ENCODE data around the gene G2E3. TPM values are rescaled to one million over a fixed set of nuclear protein-coding genes. Genes with fewer than 3 reads are reported as not detected.

G2E3 gene
- total RNA-seq, result 10 to 100 TPM in 2 of 4 donors, 1 to 10 TPM in 2; 7.8 to 16.4 (median 9.8) TPM

GRCh38 chr14:30558675-30559555, at the start of gene G2E3:
Gene G2E3 (plus strand): TSS chr14:30559158. CDS start chr14:30581080, 21,922 bp downstream.
- peak; percentile 97 for ATAC-seq (ENCODE audit: low FRiP score)
- DNase-seq (ENCODE audit: low spot score), result peak; percentile 45
- no peak for TF ChIP-seq CTCF (IDR thresholded peaks at IDR 0.05)

- TF ChIP-seq CTCF (IDR thresholded peaks at IDR 0.05), result no peak
- ATAC-seq (ENCODE audit: low FRiP score) (no peak), DNase-seq (ENCODE audit: low spot score) (no peak)
Observed at GRCh38 chr14:30517737-30518136, 41.2 kb upstream of the G2E3 start.

GRCh38 chr14:30518867-30519560, 39.9 kb upstream of the G2E3 start:
- DNase-seq (ENCODE audit: low spot score), result no peak
- no peak for TF ChIP-seq CTCF (IDR thresholded peaks at IDR 0.05)
- ATAC-seq (ENCODE audit: low FRiP score), result no peak

- ATAC-seq (ENCODE audit: low FRiP score), result no peak
- no peak for TF ChIP-seq CTCF (IDR thresholded peaks at IDR 0.05)
- no peak for DNase-seq (ENCODE audit: low spot score)
Observed at GRCh38 chr14:30519961-30520360, 39.0 kb upstream of the G2E3 start.

- ATAC-seq (ENCODE audit: low FRiP score), result no peak
- no peak for DNase-seq (ENCODE audit: low spot score)
- no peak for TF ChIP-seq CTCF (IDR thresholded peaks at IDR 0.05)
Observed at GRCh38 chr14:30520536-30520935, 38.4 kb upstream of the G2E3 start.

- no peak for ATAC-seq (ENCODE audit: low FRiP score)
- no peak for DNase-seq (ENCODE audit: low spot score)
- no peak for TF ChIP-seq CTCF (IDR thresholded peaks at IDR 0.05)
Observed at GRCh38 chr14:30521899-30522736, 36.8 kb upstream of the G2E3 start.

Data from omental fat pad (tissue), 4 donors.